Measurements from ENCODE around the gene WDPCP. TPM values are rescaled to one million over a fixed set of nuclear protein-coding genes. Genes with fewer than 3 reads are reported as not detected.
"Not testable (repeated sequence)": the region's sequence is repeated elsewhere in the genome, so short reads cannot be mapped to it uniquely, and the experiment has no call there.

Gene WDPCP

DNA sequence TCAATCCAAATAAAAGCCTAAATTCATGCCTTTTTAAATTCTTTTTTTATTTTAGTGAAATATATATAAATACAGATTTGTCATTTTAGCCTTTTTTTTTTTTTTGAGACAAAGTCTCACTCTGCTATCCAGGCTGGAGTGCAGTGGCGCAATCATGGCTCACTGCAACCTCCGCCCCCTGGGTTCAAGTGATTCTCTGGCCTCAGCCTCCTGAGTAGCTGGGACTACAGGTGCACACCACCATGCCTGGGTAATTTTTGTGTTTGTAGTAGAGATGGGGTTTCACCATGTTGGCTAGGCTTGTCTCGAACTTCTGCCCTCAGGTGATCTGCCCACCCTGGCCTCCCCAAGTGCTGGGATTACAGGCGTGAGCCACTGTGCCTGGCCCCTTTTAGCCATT is 513.9 kb downstream of the WDPCP start:
- H3K4me1 ChIP-seq (ENCODE audit: control insufficient read depth, insufficient read depth, low read length); H3K9ac ChIP-seq (ENCODE audit: low read depth, low read length); H3K4me2 ChIP-seq (ENCODE audit: low read length); H3K9me3 ChIP-seq (replicated peaks; ENCODE audit: low read length); H3K36me3 ChIP-seq (ENCODE audit: insufficient read depth, low read length); H3K4me3 ChIP-seq (ENCODE audit: low read length): not testable (repeated sequence)
- peaks cover 28% of the 10 kb centered on the region for H3K27me3 ChIP-seq (ENCODE audit: control insufficient read depth, insufficient read depth, low read length)

DNA sequence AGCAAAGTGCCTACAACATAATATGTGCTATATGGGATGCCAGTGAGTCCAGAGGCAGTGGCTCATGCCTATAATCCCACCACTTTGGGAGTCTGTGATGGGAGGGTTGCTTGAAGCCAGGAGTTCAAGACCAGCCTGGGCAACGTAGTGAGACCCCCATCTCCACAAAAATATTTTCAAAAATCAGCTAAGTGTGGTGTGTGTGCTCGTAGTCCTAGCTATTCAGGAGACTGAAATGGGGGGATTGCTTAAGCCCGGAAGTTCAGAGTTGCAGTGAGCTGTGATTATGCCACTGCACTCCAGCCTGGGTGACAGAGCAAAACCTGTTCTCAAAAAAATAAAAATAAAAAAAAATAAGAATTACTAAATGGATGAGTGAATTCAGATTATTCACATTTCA is 514.3 kb downstream of the WDPCP start:
- H3K27me3 ChIP-seq (ENCODE audit: control insufficient read depth, insufficient read depth, low read length), result peaks cover 32% of the 10 kb centered on the region
- no peaks in the 10 kb centered on the region for H3K36me3 ChIP-seq (ENCODE audit: insufficient read depth, low read length)
- no peak overlapping the region for H3K9ac ChIP-seq (ENCODE audit: low read depth, low read length)

DNA sequence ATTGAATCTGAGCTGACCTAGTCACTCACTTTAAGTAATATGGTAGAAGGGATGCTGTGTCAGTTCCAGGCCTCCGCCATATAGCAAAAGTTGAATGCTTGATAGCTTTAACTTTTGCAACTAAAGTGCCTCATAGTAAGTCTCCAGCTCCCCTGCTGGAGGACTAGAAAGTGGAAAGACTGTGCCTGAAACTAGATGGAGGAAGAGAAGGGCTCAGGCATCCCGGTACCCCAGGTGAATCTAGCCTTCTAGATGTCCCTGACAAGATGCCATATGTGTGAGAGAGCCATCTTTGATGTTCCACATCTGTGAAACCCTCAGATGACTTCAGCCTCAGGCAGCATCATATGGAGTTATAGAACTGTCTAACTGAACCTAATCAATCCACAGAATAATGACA is 516.6 kb downstream of the WDPCP start:
- Histone ChIP-seq H3K9ac (ENCODE audit: low read depth, low read length) (no peak overlapping the region), H3K27me3 (ENCODE audit: control insufficient read depth, insufficient read depth, low read length) (peaks cover 48% of the 10 kb centered on the region), H3K4me3 (ENCODE audit: low read length) (no peak overlapping the region), H3K4me1 (ENCODE audit: control insufficient read depth, insufficient read depth, low read length) (no peaks in the 10 kb centered on the region), H3K4me2 (ENCODE audit: low read length) (no peak overlapping the region), H3K9me3 (replicated peaks; ENCODE audit: low read length) (no peaks in the 10 kb centered on the region), H3K36me3 (ENCODE audit: insufficient read depth, low read length) (no peaks in the 10 kb centered on the region)

More for the DNA sequence above, 514.3 kb downstream of the WDPCP start:
- Histone ChIP-seq H3K4me1 (ENCODE audit: control insufficient read depth, insufficient read depth, low read length) (no peaks in the 10 kb centered on the region), H3K4me3 (ENCODE audit: low read length) (no peak overlapping the region), H3K9me3 (replicated peaks; ENCODE audit: low read length) (no peaks in the 10 kb centered on the region), H3K4me2 (ENCODE audit: low read length) (no peak overlapping the region)

Small RNA genes lying within 50 kb of the gene (small RNA-seq; reads per million reads assigned to genes)
- gene RF00017, result not detected
